ENCODE data around the gene AKR1B15.

The AKR1B15 gene

DNA sequence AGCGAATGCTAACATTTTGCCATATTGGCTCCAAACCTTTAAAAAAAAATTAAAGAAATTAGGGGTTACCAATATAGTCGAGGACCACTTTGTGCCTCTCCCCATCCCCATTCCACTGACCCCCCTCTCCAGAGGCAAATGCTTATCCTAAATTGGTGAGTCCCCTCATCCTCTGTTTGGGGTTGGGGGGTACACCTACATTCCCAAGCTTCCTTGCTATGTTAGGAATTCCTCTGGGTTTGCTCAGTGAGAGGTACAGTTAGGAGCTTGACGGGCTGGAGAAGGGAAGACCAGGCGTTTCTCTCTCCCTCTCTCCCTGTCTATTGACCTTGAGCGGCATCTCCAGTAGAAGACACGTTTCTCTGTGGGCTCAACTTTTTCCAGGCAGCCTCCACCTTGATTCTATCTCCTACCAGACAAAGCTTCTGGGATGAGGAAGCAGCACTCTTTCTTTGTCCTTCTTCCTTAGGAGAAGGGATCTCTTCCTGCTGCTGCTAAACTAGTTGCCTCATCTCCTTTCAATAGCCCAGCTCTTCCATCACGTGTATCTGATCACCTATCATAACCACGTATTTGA is 6.6 kb upstream of the AKR1B15 start:
- H3K4me3 ChIP-seq (ENCODE audit: low read depth, low read length): no peak overlapping the region
- in situ Hi-C loops (cut with HindIII; ENCODE audit: low pct_ligation_motif_present, low sequenced_read_pairs): no loop called here
- DNase-seq: no peak

DNA sequence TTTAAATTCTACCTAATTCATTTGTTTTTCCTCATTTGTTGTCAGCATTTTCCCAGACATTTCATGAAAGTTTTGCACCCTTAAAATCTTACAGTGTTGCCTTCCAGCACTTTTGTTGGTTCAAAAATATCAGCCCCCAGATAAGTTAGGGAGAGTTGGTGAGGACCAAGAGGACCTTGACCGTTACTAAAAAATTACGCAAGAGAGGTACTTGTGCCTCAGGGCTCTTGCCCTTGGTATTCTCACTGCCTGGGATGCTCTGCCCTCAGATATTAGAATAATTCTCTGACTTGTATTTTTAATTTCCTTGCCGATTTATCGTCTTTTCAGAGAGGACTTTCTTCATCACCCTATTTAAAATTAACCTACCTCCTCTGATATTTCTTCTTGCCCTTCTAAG is 3.5 kb upstream of the AKR1B15 start:
- in situ Hi-C loops (cut with HindIII; ENCODE audit: low pct_ligation_motif_present, low sequenced_read_pairs): no loop called here
- H3K36me3 ChIP-seq (replicated peaks): no peaks in the 10 kb centered on the region
- H3K27me3 ChIP-seq (replicated peaks): peaks cover 3% of the 10 kb centered on the region
- H3K27ac ChIP-seq: no peak overlapping the region
- no peak overlapping the region for H3K4me3 ChIP-seq (ENCODE audit: low read depth, low read length)
- DNase-seq: no peak
- TF ChIP-seq, protein P1, sequence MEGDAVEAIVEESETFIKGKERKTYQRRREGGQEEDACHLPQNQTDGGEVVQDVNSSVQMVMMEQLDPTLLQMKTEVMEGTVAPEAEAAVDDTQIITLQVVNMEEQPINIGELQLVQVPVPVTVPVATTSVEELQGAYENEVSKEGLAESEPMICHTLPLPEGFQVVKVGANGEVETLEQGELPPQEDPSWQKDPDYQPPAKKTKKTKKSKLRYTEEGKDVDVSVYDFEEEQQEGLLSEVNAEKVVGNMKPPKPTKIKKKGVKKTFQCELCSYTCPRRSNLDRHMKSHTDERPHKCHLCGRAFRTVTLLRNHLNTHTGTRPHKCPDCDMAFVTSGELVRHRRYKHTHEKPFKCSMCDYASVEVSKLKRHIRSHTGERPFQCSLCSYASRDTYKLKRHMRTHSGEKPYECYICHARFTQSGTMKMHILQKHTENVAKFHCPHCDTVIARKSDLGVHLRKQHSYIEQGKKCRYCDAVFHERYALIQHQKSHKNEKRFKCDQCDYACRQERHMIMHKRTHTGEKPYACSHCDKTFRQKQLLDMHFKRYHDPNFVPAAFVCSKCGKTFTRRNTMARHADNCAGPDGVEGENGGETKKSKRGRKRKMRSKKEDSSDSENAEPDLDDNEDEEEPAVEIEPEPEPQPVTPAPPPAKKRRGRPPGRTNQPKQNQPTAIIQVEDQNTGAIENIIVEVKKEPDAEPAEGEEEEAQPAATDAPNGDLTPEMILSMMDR (IDR thresholded peaks at IDR 0.05; ENCODE audit: low read depth, low read length, missing control alignments): no peak

More for the DNA sequence above, 6.6 kb upstream of the AKR1B15 start:
- Histone ChIP-seq H3K36me3 (replicated peaks) (no peaks in the 10 kb centered on the region), H3K27ac (no peak overlapping the region), H3K27me3 (replicated peaks) (peaks cover 3% of the 10 kb centered on the region)
- TF ChIP-seq, protein P1 (IDR thresholded peaks at IDR 0.05; ENCODE audit: low read depth, low read length, missing control alignments): no peak

DNA sequence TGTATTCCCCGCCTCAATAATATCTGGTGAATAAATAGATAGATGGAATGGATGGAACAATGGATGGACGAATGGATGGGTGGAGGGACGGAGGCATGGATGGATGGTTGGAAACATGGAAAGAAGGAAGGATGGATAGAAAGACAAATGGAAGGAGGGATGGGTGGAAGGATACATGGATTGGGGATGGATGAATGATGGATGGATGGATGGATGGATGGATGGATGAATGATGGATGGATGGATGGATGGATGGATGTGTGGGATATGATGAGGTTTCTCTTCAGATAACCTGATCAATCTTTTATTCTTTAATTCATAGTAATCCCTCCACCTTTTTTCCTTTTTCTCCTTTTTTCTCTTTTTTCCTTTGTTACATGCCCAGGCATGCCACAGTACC is 3.0 kb upstream of the AKR1B15 start:
- no peak for DNase-seq
- Histone ChIP-seq H3K36me3 (replicated peaks) (no peaks in the 10 kb centered on the region), H3K27me3 (replicated peaks) (peaks cover 2% of the 10 kb centered on the region), H3K27ac (no peak overlapping the region), H3K4me3 (ENCODE audit: low read depth, low read length) (no peak overlapping the region)
- in situ Hi-C loops (cut with HindIII; ENCODE audit: low pct_ligation_motif_present, low sequenced_read_pairs): no loop called here
- TF ChIP-seq, protein P1 (IDR thresholded peaks at IDR 0.05; ENCODE audit: low read depth, low read length, missing control alignments): no peak

DNA sequence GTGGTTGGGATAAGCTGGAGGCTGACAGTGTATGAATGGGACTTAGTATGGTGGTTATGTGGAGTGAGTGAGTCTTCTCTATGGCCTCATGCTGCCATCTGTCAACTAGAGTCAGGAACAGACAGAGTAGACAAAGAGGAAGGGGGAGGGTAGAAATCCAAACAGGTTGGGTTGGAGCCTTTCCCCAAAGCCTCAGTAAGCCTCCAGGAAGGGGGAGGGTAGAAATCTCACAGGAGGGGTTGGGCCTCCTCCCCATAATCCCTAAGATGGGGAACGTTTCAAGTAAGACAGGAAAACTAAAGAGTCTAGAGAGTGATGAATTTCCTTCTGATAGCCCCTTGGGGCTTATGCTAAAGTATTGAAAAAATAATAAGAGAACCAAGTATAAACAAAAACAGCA is 2.0 kb upstream of the AKR1B15 start:
- Histone ChIP-seq H3K27ac (no peak overlapping the region), H3K27me3 (replicated peaks) (peaks cover 2% of the 10 kb centered on the region), H3K4me3 (ENCODE audit: low read depth, low read length) (no peak overlapping the region), H3K36me3 (replicated peaks) (no peaks in the 10 kb centered on the region)
- DNase-seq: no peak
- in situ Hi-C loops (cut with HindIII; ENCODE audit: low pct_ligation_motif_present, low sequenced_read_pairs): no loop called here
- TF ChIP-seq, protein P1 (IDR thresholded peaks at IDR 0.05; ENCODE audit: low read depth, low read length, missing control alignments): no peak

DNA sequence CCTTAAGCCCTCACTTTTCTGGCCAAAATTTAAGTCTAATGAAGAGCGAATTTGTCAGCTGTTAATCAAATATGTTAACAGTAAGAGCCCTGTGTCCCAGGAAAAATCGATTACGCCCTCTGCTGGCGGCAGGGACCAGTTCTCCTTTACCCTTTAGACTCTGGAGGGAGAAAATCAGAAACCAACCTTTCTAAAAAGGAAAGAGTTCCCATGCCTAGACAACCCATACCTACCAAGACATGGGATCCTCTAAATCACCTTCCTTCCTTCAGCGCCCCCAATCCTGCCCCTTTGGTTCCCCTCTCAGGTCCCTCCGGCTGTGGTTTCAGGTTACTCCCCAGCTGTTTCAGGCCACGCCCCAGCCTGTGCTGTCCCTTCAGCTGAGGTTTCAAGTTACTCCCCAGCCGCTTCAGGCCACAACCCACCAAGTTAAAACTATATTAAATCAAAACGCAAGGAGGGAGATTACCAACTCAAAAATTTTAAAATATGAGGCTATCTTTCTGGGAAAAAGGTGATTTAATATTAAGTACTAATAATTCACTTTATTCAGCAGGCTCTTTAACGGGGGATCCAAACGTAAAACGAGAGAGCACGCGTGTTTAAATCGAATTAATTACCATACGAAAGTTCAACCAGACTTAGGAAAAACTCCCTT is 1.4 kb upstream of the AKR1B15 start:
- TF ChIP-seq, protein P1 (IDR thresholded peaks at IDR 0.05; ENCODE audit: low read depth, low read length, missing control alignments): peak; percentile 90
- peak; percentile 65 for DNase-seq
- peaks cover 2% of the 10 kb centered on the region for H3K27me3 ChIP-seq (replicated peaks)
- H3K4me3 ChIP-seq (ENCODE audit: low read depth, low read length): peak overlapping the region; percentile 58
- H3K27ac ChIP-seq: no peak overlapping the region
- no peaks in the 10 kb centered on the region for H3K36me3 ChIP-seq (replicated peaks)
- in situ Hi-C loops (cut with HindIII; ENCODE audit: low pct_ligation_motif_present, low sequenced_read_pairs): no loop called here

DNA sequence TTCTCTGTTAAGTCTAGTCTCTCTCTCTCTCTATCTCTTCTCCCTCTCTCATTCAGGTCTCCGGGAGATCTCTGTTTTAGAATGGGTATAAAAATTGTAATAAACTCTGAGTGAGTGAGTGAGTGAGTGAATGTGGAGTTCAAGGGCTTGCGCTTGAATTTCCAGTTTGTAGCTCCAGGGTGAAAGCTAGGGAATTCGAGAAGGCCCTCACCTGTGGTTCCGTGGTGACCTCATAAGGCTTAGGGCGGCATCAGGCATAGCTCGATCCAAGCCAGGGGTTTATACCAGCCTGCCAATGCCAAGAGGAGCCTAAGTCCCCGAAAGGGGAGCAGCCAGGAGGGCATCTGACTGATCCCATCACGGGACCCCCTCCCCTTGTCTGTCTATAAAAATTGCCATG is 456 bp downstream of the AKR1B15 start:
- in situ Hi-C loops (cut with HindIII; ENCODE audit: low pct_ligation_motif_present, low sequenced_read_pairs): no loop called here
- TF ChIP-seq, protein P1 (IDR thresholded peaks at IDR 0.05; ENCODE audit: low read depth, low read length, missing control alignments): no peak
- Histone ChIP-seq H3K4me3 (ENCODE audit: low read depth, low read length) (no peak overlapping the region), H3K27me3 (replicated peaks) (no peaks in the 10 kb centered on the region), H3K36me3 (replicated peaks) (no peaks in the 10 kb centered on the region), H3K27ac (no peak overlapping the region)
- DNase-seq: no peak
